Measurements from ENCODE around the gene TBC1D8.

TBC1D8 gene

GRCh38 chr2:101162561-101163330 is 11.6 kb upstream of the TBC1D8 start:
- FAIRE-seq: no peak

- FAIRE-seq: no peak
These were observed 10.5 kb upstream of the TBC1D8 start for GRCh38 chr2:101161658-101162057.

GRCh38 chr2:101160454-101160853 is 9.3 kb upstream of the TBC1D8 start:
- FAIRE-seq: no peak

- no peak for FAIRE-seq
These were observed 8.3 kb upstream of the TBC1D8 start for GRCh38 chr2:101159526-101159925.

GRCh38 chr2:101157272-101157671 is 6.1 kb upstream of the TBC1D8 start:
- FAIRE-seq: no peak

- no peak for FAIRE-seq
These were observed 2.6 kb upstream of the TBC1D8 start for GRCh38 chr2:101153787-101154186.

GRCh38 chr2:101153077-101153707 is 2.0 kb upstream of the TBC1D8 start:
- no peak for FAIRE-seq

- FAIRE-seq: no peak
These were observed 1.3 kb upstream of the TBC1D8 start for GRCh38 chr2:101152272-101153076.

- FAIRE-seq: no peak
These were observed 683 bp upstream of the TBC1D8 start for GRCh38 chr2:101151859-101152271.

- FAIRE-seq: no peak
These were observed 656 bp downstream of the TBC1D8 start for GRCh38 chr2:101150306-101151145.

GRCh38 chr2:101149241-101150192 is 1.7 kb downstream of the TBC1D8 start:
- no peak for FAIRE-seq

- no peak for FAIRE-seq
These were observed 2.4 kb downstream of the TBC1D8 start for GRCh38 chr2:101148777-101149176.

GRCh38 chr2:101147971-101148370 is 3.2 kb downstream of the TBC1D8 start:
- no peak for FAIRE-seq

GRCh38 chr2:101147062-101147461 is 4.1 kb downstream of the TBC1D8 start:
- no peak for FAIRE-seq

- no peak for FAIRE-seq
These were observed 4.6 kb downstream of the TBC1D8 start for GRCh38 chr2:101146535-101146934.

- no peak for FAIRE-seq
These were observed 5.8 kb downstream of the TBC1D8 start for GRCh38 chr2:101145406-101145805.

- no peak for FAIRE-seq
These were observed 9.0 kb downstream of the TBC1D8 start for GRCh38 chr2:101142163-101142562.

GRCh38 chr2:101140978-101141655 is 10.1 kb downstream of the TBC1D8 start:
- no peak for FAIRE-seq

GRCh38 chr2:101140237-101140636 is 10.9 kb downstream of the TBC1D8 start:
- no peak for FAIRE-seq

GRCh38 chr2:101139495-101139894 is 11.7 kb downstream of the TBC1D8 start:
- FAIRE-seq: no peak

All from endometrium (tissue), 2 donors.